Esophagus muscularis mucosa (tissue), 4 donors: Measurements from ENCODE around the gene DSP. TPM values are rescaled to one million over a fixed set of nuclear protein-coding genes. Genes with fewer than 3 reads are reported as not detected.

Experiments used
- DNase-seq: peaks from one replicate; pipeline ENCODE4 v3.0.0-alpha.2; 2017; ENCODE audit errors: extremely low spot score
- H3K27ac ChIP-seq, 4 donors: fragments of 200-600 bp; sonication (generic); replicated peaks in 1 of 4; 1 replicate in 3 of 4; 2 replicates in 1 of 4; pipeline ENCODE4 v1.5.1; 2016 to 2019; ENCODE audit warnings: mild to moderate bottlenecking in 1 of 4
- H3K27me3 ChIP-seq, 4 donors: fragments of 200-600 bp; sonication (generic); one replicate each; pipeline versions ENCODE4 v1.5.1 to v1.6.0; 2016 to 2019
- H3K36me3 ChIP-seq, 4 donors: fragments of 200-600 bp; sonication (generic); one replicate each; pipeline ENCODE4 v1.5.1; 2016 to 2019
- H3K4me1 ChIP-seq, 4 donors: fragments of 200-600 bp; sonication (generic); one replicate each; pipeline ENCODE4 v1.5.1; 2016 to 2019
- H3K4me3 ChIP-seq, 4 donors: fragments of 200-600 bp; sonication (generic); 1 replicate in 2 of 4; 2 replicates in 2 of 4; pipeline ENCODE4 v1.5.1; 2016 to 2019; ENCODE audit warnings: mild to moderate bottlenecking in 4 of 4, moderate library complexity in 1 of 4
- H3K9me3 ChIP-seq, 4 donors: fragments of 200-600 bp; sonication (generic); 1 replicate in 3 of 4; 2 replicates in 1 of 4; pipeline ENCODE4 v1.5.1; 2016 to 2019
- EP300 ChIP-seq: sonication (generic); formaldehyde crosslinking; IDR thresholded peaks from one replicate; pipeline ENCODE4 v1.6.1; 2017; ENCODE audit warnings: antibody characterized with exemption
- POLR2A ChIP-seq: fragments of 450-650 bp; IDR thresholded peaks from one replicate; pipeline ENCODE4 v1.6.1; 2017; ENCODE audit warnings: antibody characterized with exemption, moderate library complexity, mild to moderate bottlenecking, low read depth
- POLR2AphosphoS5 ChIP-seq, 2 donors: sonication (generic); formaldehyde crosslinking; IDR thresholded peaks; one replicate each; pipeline ENCODE4 v1.6.1; 2017; ENCODE audit warnings: antibody characterized with exemption in 2 of 2
- WGBS: methylation state at CpG from one replicate; pipeline ENCODE4 v1.1.5; 2018; 5-methylcytosine and 5-hydroxymethylcytosine counted together
- intact Hi-C: fragments of 100-400 bp; cut with DNase I; formaldehyde crosslinking; loops from one replicate; pipeline ENCODE4 v1.15.1; 2023
- total RNA-seq, 4 donors: library from RNA; depleted of rRNA; stranded (reverse); fragments of >200 nt; gene quantifications; one replicate each; pipeline versions ENCODE4 v1.1.0 to v1.2.1, GENCODE V29; 2016
- TF ChIP-seq, protein P1 (sequence below), 3 experiments: fragments of 200-600 bp in 2 of 3; fragments of 450-650 bp in 1 of 3; sonication (generic) in 2 of 3; IDR thresholded peaks; one replicate each; pipeline ENCODE4 v1.5.1; 2017 to 2019; ENCODE audit warnings: antibody characterized with exemption in 3 of 3, mild to moderate bottlenecking in 2 of 3, moderate library complexity in 1 of 3

The DSP gene
- total RNA-seq, 4 donors from 2014 or later, result 2.1 to 9.4 (median 5.9) TPM

DNA sequence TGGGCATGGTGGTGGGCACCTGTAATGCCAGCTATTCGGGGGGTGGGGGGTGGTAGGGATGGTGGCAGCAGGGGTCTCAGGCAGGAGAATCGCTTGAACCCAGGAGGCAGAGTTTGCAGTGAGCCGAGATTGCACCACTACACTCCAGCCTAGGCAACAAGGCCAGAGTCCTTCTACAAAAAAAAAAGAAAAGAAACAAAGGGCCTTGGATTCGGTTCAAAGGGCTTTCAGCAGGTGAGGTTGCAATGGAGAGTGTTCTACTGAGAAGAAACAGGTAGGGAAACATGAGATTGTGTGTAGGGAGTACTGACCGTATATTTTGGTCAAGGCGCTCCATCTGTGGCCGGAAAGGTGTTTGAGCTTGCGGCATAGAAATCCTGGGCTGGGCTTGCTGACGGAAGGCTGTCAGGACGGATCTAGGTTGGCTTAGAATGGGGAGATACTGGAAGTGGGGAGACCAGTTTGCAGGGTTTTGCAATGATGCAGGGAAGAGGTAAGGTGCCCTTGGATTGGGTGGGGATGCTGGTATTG, 40.7 kb upstream of the DSP start:
- H3K4me1 ChIP-seq, result peaks cover 0 to 2% (median 0%) of the 10 kb centered on the region in 4 donors
- H3K9me3 ChIP-seq, result no peaks in the 10 kb centered on the region
- no peak for DNase-seq
- 95% methylated on average over 10 of the region's 10 CpGs for WGBS
- no peak for TF ChIP-seq EP300
- TF ChIP-seq, protein P1, sequence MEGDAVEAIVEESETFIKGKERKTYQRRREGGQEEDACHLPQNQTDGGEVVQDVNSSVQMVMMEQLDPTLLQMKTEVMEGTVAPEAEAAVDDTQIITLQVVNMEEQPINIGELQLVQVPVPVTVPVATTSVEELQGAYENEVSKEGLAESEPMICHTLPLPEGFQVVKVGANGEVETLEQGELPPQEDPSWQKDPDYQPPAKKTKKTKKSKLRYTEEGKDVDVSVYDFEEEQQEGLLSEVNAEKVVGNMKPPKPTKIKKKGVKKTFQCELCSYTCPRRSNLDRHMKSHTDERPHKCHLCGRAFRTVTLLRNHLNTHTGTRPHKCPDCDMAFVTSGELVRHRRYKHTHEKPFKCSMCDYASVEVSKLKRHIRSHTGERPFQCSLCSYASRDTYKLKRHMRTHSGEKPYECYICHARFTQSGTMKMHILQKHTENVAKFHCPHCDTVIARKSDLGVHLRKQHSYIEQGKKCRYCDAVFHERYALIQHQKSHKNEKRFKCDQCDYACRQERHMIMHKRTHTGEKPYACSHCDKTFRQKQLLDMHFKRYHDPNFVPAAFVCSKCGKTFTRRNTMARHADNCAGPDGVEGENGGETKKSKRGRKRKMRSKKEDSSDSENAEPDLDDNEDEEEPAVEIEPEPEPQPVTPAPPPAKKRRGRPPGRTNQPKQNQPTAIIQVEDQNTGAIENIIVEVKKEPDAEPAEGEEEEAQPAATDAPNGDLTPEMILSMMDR (IDR thresholded peaks at IDR 0.05), result no peak
- no peak for TF ChIP-seq POLR2AphosphoS5 (IDR thresholded peaks at IDR 0.05)
- TF ChIP-seq POLR2A, result no peak
- H3K36me3 ChIP-seq, result no peaks in the 10 kb centered on the region
- intact Hi-C loops, result no loop called here
- H3K4me3 ChIP-seq, result no peak overlapping the region
- no peak overlapping the region for H3K27ac ChIP-seq
- H3K27me3 ChIP-seq, result peaks cover 0 to 26% (median 0%) of the 10 kb centered on the region in 4 donors

DNA sequence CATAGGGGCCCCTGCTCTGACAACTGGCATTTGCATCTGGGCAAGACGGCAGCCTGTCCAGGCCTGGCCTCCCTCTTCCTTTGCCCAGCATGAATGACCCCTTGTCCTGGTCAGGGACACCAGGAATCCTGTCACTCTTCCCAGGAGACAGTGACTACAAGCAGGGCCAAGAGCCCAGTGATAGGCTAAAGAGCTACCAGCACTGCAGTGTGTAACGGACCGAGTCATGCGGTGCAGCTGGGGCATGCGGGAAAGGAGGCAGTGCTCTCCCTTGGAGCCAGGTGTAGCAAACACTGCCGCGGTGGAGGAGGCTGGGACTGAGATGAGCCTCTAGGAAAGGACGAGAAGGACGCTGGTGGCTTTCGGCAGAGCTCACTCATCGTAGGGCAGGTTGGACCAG, 38.7 kb upstream of the DSP start:
- TF ChIP-seq, protein P1 (IDR thresholded peaks at IDR 0.05), result no peak
- TF ChIP-seq POLR2AphosphoS5 (IDR thresholded peaks at IDR 0.05) (no peak), POLR2A (no peak), EP300 (no peak)
- no peak overlapping the region for H3K27ac ChIP-seq
- no peaks in the 10 kb centered on the region for H3K36me3 ChIP-seq
- H3K4me3 ChIP-seq, result no peak overlapping the region
- no peak for DNase-seq
- H3K27me3 ChIP-seq, result peaks cover 0 to 23% (median 0%) of the 10 kb centered on the region in 4 donors
- no peaks in the 10 kb centered on the region for H3K9me3 ChIP-seq
- intact Hi-C loops, result no loop called here
- WGBS, result 88% methylated on average over 10 of the region's 11 CpGs
- H3K4me1 ChIP-seq, result peaks cover 0 to 2% (median 0%) of the 10 kb centered on the region in 4 donors

DNA sequence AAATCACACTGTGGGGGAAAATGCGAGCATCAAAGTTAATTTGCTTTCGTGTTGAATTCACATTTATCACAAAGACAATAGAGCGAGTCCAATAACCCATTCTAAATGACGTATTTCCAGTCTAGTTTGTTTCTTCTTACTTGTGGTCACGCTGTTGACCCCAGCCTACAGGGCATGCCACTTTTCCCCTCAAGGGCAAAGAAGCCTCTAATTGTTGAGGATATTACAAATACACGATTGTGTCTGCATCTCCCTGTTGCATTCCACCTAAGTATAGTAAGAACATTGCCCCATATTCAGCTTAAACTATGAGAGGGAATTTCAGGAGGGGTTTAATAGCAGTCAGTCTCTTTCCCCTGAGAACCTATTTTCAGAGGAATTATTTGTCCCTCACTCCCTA, 37.4 kb upstream of the DSP start:
- Histone ChIP-seq H3K27me3 (peaks cover 0 to 27% (median 0%) of the 10 kb centered on the region in 4 donors), H3K27ac (no peak overlapping the region), H3K9me3 (no peaks in the 10 kb centered on the region), H3K4me3 (no peak overlapping the region), H3K4me1 (peaks cover 0 to 2% (median 0%) of the 10 kb centered on the region in 4 donors), H3K36me3 (no peaks in the 10 kb centered on the region)
- no peak for DNase-seq
- 69% methylated on average over 6 of the region's 6 CpGs for WGBS
- intact Hi-C loops, result no loop called here
- no peak for TF ChIP-seq EP300

DNA sequence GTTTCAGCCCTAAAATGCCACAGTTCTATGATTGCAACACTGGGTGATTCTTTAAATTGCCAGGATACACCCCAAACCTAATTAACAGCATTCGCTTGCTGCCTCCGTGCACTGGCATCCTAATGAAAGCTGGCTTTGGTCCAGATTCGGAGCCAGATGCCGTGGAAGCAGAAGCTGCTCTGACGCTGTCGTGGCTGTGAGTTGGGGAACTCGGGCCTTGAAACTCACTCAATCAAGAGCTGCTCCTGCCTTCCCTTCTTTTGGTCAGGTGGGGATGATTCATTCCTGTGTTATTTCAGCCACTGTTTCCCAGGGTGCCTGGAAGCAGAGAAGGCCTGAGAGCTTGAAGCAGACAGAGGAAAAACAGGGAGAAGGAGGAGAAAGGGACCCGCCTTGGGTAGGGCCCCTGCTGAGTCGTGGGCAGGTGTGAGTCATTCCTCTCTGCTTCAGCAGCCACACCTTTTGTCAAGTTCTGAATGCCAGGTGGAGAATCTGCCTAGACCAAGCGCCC, 36.2 kb upstream of the DSP start:
- Histone ChIP-seq H3K36me3 (no peaks in the 10 kb centered on the region), H3K4me3 (no peak overlapping the region), H3K9me3 (no peaks in the 10 kb centered on the region), H3K4me1 (peaks cover 0 to 2% (median 0%) of the 10 kb centered on the region in 4 donors), H3K27ac (no peak overlapping the region), H3K27me3 (peaks cover 0 to 32% (median 0%) of the 10 kb centered on the region in 4 donors)
- no peak for DNase-seq
- 33% methylated on average over 10 of the region's 10 CpGs for WGBS
- TF ChIP-seq POLR2A (no peak), POLR2AphosphoS5 (IDR thresholded peaks at IDR 0.05) (no peak), EP300 (no peak)
- TF ChIP-seq, protein P1 (IDR thresholded peaks at IDR 0.05), result no peak
- intact Hi-C loops, result no loop called here

DNA sequence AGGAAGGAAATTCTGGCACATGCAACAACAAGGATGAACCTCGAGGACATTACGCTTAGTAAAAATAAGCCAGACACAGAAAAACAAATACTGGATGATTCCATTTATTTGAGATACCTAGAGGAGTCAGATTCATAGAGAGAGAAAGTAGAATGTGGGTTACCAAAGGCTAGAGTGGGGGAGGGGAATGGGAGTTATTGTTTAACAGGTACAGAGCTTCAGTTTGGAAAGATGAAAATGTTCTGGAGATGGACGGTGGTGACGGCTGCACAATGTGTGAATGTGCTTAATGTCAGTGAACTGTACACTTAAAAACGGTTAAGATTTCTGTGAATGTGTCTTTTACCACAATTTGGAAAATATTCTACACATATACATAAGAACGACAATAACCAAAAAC, 33.9 kb upstream of the DSP start:
- Histone ChIP-seq H3K4me1 (peaks cover 0 to 2% (median 0%) of the 10 kb centered on the region in 4 donors), H3K27ac (no peak overlapping the region), H3K9me3 (no peaks in the 10 kb centered on the region), H3K36me3 (no peaks in the 10 kb centered on the region), H3K27me3 (peaks cover 0 to 35% (median 0%) of the 10 kb centered on the region in 4 donors), H3K4me3 (no peak overlapping the region)
- no peak for DNase-seq
- 90% methylated on average over 6 of the region's 6 CpGs for WGBS
- intact Hi-C loops, result no loop called here
- no peak for TF ChIP-seq EP300
- TF ChIP-seq, protein P1 (IDR thresholded peaks at IDR 0.05), result no peak
